ENCODE data around the gene PKP1. TPM values are rescaled to one million over a fixed set of nuclear protein-coding genes. Genes with fewer than 3 reads are reported as not detected.

Gene PKP1
- polyA plus RNA-seq, 3 donors: not detected

DNA sequence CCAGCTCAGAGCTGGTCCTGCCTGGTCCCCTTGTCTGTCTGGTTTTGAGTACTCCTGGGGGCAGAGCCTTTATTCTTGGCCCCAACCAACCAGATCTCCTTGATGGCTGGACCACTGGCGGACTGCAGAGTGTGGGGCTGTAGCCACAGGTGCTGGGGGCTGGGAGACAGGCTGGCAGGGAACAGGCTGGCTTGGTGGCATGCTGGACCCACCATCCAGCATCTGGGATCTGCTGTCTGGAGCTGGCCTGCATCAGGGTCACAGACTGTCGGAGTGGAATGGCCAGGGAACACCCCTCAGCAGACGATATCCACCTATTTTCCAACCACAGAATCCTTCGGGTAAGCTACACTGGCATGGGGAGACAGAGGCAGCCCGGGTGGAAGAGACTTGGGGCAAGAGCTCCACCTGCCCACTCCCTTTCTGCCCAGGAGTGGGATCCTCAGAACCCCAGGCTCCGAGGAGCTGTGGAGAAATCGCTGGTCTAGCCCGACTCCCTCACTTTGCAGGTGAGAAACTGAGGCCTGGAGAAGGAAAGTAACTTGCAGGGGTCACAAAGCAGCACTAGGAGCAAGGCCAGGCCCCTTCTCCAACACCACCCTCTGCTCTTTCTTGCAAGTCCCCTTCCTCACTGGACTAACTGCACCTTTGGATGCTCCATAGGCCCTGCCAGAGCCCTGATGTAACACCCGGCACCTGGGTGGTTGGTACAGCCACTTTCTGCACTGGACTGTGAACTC lies 53.6 kb downstream of the PKP1 start:
- 93% methylated on average over 6 of the region's 9 CpGs for WGBS (ENCODE audit: insufficient coverage)

DNA sequence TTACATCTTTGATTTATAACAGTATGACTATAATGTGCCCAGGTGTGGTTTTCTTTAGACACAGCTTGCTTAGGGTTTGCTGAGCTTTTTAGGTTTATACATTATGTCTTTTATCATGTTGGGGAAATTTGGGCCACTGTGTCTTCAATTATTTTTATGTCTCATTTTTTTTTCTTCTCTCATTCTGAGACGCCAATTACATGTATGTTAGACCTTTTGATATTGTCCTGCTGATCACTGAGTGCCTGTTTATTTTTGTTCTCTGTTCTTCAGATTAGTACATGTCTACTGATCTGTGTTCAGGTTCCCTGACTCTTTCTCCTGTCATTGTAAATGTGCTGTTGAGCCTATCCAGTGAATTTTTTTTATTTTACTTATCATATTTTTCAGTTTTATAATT lies 58.1 kb downstream of the PKP1 start:
- intact Hi-C loops (cut with micrococcal nuclease): no loop called here
- Histone ChIP-seq H3K4me1 (ENCODE audit: control insufficient read depth in 1 of 2, insufficient read depth in 2 of 2, low read length in 2 of 2) (no peaks in the 10 kb centered on the region), H3K4me3 (replicated peaks in 1 of 3; ENCODE audit: low read depth in 2 of 3, low read length in 3 of 3) (no peak overlapping the region), H3K27me3 (ENCODE audit: control insufficient read depth in 2 of 2, insufficient read depth in 2 of 2, low read length in 2 of 2) (peaks cover 0 to 5% of the 10 kb centered on the region in 2 donors), H3K79me2 (ENCODE audit: insufficient read depth, low read length) (no peaks in the 10 kb centered on the region), H3K27ac (ENCODE audit: low read depth in 1 of 2, low read length in 2 of 2) (no peak overlapping the region), H4K20me1 (ENCODE audit: insufficient read depth, low read length) (no peaks in the 10 kb centered on the region), H3K36me3 (replicated peaks in 1 of 2; ENCODE audit: control insufficient read depth in 1 of 2, insufficient read depth in 2 of 2, low read length in 2 of 2) (no peaks in the 10 kb centered on the region), H3K4me2 (replicated peaks; ENCODE audit: extremely low read depth, low read length, poor library complexity, severe bottlenecking) (no peak overlapping the region), H3K9me3 (replicated peaks in 1 of 2; ENCODE audit: control insufficient read depth in 1 of 2, insufficient read depth in 1 of 2, low read length in 2 of 2) (no peaks in the 10 kb centered on the region), H2AFZ (ENCODE audit: insufficient read depth, low read depth, low read length, poor library complexity, severe bottlenecking) (no peak overlapping the region), H3K9ac (ENCODE audit: insufficient read depth, low read length, poor library complexity, severe bottlenecking) (no peak overlapping the region)
- DNase-seq: no peak
- peaks cover 0 to 7% (median 4%) of the 10 kb centered on the region in 7 donors for H3K9me3 Mint-ChIP-seq
- WGBS (ENCODE audit: insufficient coverage): no CpG with 5 or more reads among the region's 1 CpG
- peaks cover 2 to 10% (median 7%) of the 10 kb centered on the region in 3 donors for H3K27me3 Mint-ChIP-seq (ENCODE audit: low read depth in 3 of 3)
- no peak overlapping the region for H3K4me3 Mint-ChIP-seq
- TF ChIP-seq, protein P1, sequence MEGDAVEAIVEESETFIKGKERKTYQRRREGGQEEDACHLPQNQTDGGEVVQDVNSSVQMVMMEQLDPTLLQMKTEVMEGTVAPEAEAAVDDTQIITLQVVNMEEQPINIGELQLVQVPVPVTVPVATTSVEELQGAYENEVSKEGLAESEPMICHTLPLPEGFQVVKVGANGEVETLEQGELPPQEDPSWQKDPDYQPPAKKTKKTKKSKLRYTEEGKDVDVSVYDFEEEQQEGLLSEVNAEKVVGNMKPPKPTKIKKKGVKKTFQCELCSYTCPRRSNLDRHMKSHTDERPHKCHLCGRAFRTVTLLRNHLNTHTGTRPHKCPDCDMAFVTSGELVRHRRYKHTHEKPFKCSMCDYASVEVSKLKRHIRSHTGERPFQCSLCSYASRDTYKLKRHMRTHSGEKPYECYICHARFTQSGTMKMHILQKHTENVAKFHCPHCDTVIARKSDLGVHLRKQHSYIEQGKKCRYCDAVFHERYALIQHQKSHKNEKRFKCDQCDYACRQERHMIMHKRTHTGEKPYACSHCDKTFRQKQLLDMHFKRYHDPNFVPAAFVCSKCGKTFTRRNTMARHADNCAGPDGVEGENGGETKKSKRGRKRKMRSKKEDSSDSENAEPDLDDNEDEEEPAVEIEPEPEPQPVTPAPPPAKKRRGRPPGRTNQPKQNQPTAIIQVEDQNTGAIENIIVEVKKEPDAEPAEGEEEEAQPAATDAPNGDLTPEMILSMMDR (IDR thresholded peaks at IDR 0.05): no peak
- no peaks in the 10 kb centered on the region for H3K36me3 Mint-ChIP-seq
- no peak overlapping the region for H3K27ac Mint-ChIP-seq
- H3K4me1 Mint-ChIP-seq: no peaks in the 10 kb centered on the region

More for the DNA sequence above, 53.6 kb downstream of the PKP1 start:
- no peaks in the 10 kb centered on the region for H3K4me1 Mint-ChIP-seq
- peak overlapping the region in 1 of 7 donors; percentile 43 for H3K27ac Mint-ChIP-seq
- Histone ChIP-seq H3K4me3 (replicated peaks in 1 of 3; ENCODE audit: low read depth in 2 of 3, low read length in 3 of 3) (no peak overlapping the region), H3K4me1 (ENCODE audit: control insufficient read depth in 1 of 2, insufficient read depth in 2 of 2, low read length in 2 of 2) (no peaks in the 10 kb centered on the region), H2AFZ (ENCODE audit: insufficient read depth, low read depth, low read length, poor library complexity, severe bottlenecking) (no peak overlapping the region), H4K20me1 (ENCODE audit: insufficient read depth, low read length) (no peaks in the 10 kb centered on the region), H3K27ac (ENCODE audit: low read depth in 1 of 2, low read length in 2 of 2) (no peak overlapping the region), H3K27me3 (ENCODE audit: control insufficient read depth in 2 of 2, insufficient read depth in 2 of 2, low read length in 2 of 2) (no peaks in the 10 kb centered on the region), H3K9ac (ENCODE audit: insufficient read depth, low read length, poor library complexity, severe bottlenecking) (no peak overlapping the region), H3K36me3 (replicated peaks in 1 of 2; ENCODE audit: control insufficient read depth in 1 of 2, insufficient read depth in 2 of 2, low read length in 2 of 2) (no peaks in the 10 kb centered on the region), H3K9me3 (replicated peaks in 1 of 2; ENCODE audit: control insufficient read depth in 1 of 2, insufficient read depth in 1 of 2, low read length in 2 of 2) (no peaks in the 10 kb centered on the region), H3K4me2 (replicated peaks; ENCODE audit: extremely low read depth, low read length, poor library complexity, severe bottlenecking) (no peak overlapping the region), H3K79me2 (ENCODE audit: insufficient read depth, low read length) (no peaks in the 10 kb centered on the region)
- DNase-seq: no peak
- H3K4me3 Mint-ChIP-seq: no peak overlapping the region
- H3K36me3 Mint-ChIP-seq: no peaks in the 10 kb centered on the region
- H3K27me3 Mint-ChIP-seq (ENCODE audit: low read depth in 3 of 3): peaks cover 0 to 9% (median 9%) of the 10 kb centered on the region in 3 donors
- TF ChIP-seq, protein P1 (IDR thresholded peaks at IDR 0.05): no peak
- intact Hi-C loops (cut with micrococcal nuclease): no loop called here
- peaks cover 0 to 7% (median 4%) of the 10 kb centered on the region in 7 donors for H3K9me3 Mint-ChIP-seq

All from CD14-positive monocyte (primary cell).